ENCODE data around the gene ARHGEF5. TPM values are rescaled to one million over a fixed set of nuclear protein-coding genes. Genes with fewer than 3 reads are reported as not detected.

ARHGEF5 gene
- total and polyA plus RNA-seq, 9 of the 15 experiments (the other 6 are each of a cell fraction or from before 2014, with no cell fraction given) = 0.03 to 0.49 (median 0.10) TPM; not detected in 1

GRCh38 chr7:144407266-144407931, 52.2 kb downstream of the ARHGEF5 start:
- Histone ChIP-seq H3K9ac (ENCODE audit: insufficient read depth in 1 of 2, low read depth in 2 of 2, low read length in 2 of 2) (no peak overlapping the region), H3K4me2 (ENCODE audit: insufficient read depth, low read length) (no peak overlapping the region), H3K36me3 (ENCODE audit: control insufficient read depth, insufficient read depth, low read length) (no peaks in the 10 kb centered on the region), H3K79me2 (ENCODE audit: control insufficient read depth, insufficient read depth, low read length) (no peaks in the 10 kb centered on the region), H3K4me3 (no peak overlapping the region), H2AFZ (ENCODE audit: low read depth, low read length) (no peak overlapping the region), H3K9me3 (replicated peaks; ENCODE audit: control insufficient read depth, insufficient read depth, low read depth, low read length) (no peaks in the 10 kb centered on the region), H3K4me1 (replicated peaks in 1 of 2; ENCODE audit: control insufficient read depth in 2 of 2, insufficient read depth in 2 of 2, low read length in 2 of 2) (no peaks in the 10 kb centered on the region), H3K9me1 (ENCODE audit: control insufficient read depth, insufficient read depth, low read length) (no peaks in the 10 kb centered on the region), H3K27ac (ENCODE audit: extremely low read depth, low read depth, low read length) (no peak overlapping the region), H3K27me3 (ENCODE audit: control insufficient read depth in 2 of 2, insufficient read depth in 2 of 2, low read length in 2 of 2) (peaks cover 15 to 18% of the 10 kb centered on the region in 2 experiments; a peak in 4 of 5 replicates), H4K20me1 (replicated peaks; ENCODE audit: control insufficient read depth, insufficient read depth, low read length) (no peaks in the 10 kb centered on the region)
- under 1% methylated on average over 12 of the region's 12 CpGs for WGBS (ENCODE audit: insufficient coverage, low coverage, missing lambda C conversion rate)
- ATAC-seq = no peak
- in situ Hi-C loops (cut with MboI) (no loop called here), intact Hi-C loops (cut with micrococcal nuclease) (loop anchor here (10.0 kb wide), 1 partner anchor 503 kb away; the partner anchor contains the start of gene TCAF1)
- no peak for FAIRE-seq
- no peak for TF ChIP-seq E2F3 (CRISPR knock-in tag; IDR thresholded peaks at IDR 0.05)
- TF ChIP-seq, protein P1, sequence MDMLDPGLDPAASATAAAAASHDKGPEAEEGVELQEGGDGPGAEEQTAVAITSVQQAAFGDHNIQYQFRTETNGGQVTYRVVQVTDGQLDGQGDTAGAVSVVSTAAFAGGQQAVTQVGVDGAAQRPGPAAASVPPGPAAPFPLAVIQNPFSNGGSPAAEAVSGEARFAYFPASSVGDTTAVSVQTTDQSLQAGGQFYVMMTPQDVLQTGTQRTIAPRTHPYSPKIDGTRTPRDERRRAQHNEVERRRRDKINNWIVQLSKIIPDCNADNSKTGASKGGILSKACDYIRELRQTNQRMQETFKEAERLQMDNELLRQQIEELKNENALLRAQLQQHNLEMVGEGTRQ (CRISPR knock-in tag; IDR thresholded peaks at IDR 0.05) = peak; percentile 12; the same call in 1 of the 2 replicates
- CTCF ChIA-PET (ENCODE audit: low intra/inter-chr PET ratio) = no interaction called here
- BruUV-seq (replicated peaks) = no TSS peak
- POLR2A ChIA-PET = interaction anchor here (0.6 kb wide), 1 partner anchor 1349 kb away, joined by 4 read pairs; no protein-coding TSS in a partner anchor
- no peak for DNase-seq (ENCODE audit: extremely low read depth in 1 of 4, low spot score in 3 of 4)

DNA sequence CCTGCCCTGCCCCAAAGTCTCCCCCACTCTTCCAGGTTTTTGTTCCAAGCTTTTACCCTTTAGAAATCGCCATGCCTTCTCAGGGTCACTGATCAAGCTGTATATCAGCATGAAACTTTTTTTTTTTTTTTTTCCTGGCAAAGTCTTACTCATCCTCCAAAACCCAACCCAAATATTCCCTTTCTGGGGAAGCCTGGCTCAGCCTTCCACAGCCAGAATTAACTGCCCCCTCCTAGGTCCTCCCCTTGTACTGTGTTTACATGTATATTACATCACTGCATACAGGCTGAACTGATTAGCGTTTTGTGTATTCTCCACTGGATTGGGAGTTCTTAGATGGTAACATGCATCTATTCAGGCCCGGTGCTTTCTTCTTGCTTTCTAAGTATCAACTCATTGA, 52.9 kb downstream of the ARHGEF5 start:
- H3K9ac ChIP-seq (ENCODE audit: insufficient read depth in 1 of 2, low read depth in 2 of 2, low read length in 2 of 2) = no peak overlapping the region
- intact Hi-C loops (cut with micrococcal nuclease) (loop anchor here (10.0 kb wide), 1 partner anchor 503 kb away; the partner anchor contains the start of gene TCAF1), in situ Hi-C loops (cut with MboI) (no loop called here)
- BruUV-seq (replicated peaks) = no TSS peak
- ATAC-seq (no peak), DNase-seq (ENCODE audit: extremely low read depth in 1 of 4, low spot score in 3 of 4) (no peak), FAIRE-seq (no peak)
- ChIA-PET POLR2A (no interaction called here), CTCF (ENCODE audit: low intra/inter-chr PET ratio) (no interaction called here)
- no peaks in the 10 kb centered on the region for H3K9me1 ChIP-seq (ENCODE audit: control insufficient read depth, insufficient read depth, low read length)
- peaks cover 13% of the 10 kb centered on the region in 2 experiments; a peak in 4 of 5 replicates for H3K27me3 ChIP-seq (ENCODE audit: control insufficient read depth in 2 of 2, insufficient read depth in 2 of 2, low read length in 2 of 2)
- no peaks in the 10 kb centered on the region for H3K4me1 ChIP-seq (replicated peaks in 1 of 2; ENCODE audit: control insufficient read depth in 2 of 2, insufficient read depth in 2 of 2, low read length in 2 of 2)
- H3K9me3 ChIP-seq (replicated peaks; ENCODE audit: control insufficient read depth, insufficient read depth, low read depth, low read length) = no peaks in the 10 kb centered on the region
- H3K4me2 ChIP-seq (ENCODE audit: insufficient read depth, low read length) = no peak overlapping the region
- TF ChIP-seq SETDB1 (IDR thresholded peaks at IDR 0.05; ENCODE audit: low read length) = no peak
- no peak for TF ChIP-seq CEBPG (CRISPR knock-in tag; IDR thresholded peaks at IDR 0.05)
- TF ChIP-seq CEBPG (tag; conservative IDR thresholded peaks at IDR 0.05 in 1 of 2, IDR thresholded peaks at IDR 0.05 in 1 of 2) = 0 out of 4 replicates have a peak, but pooled peaks of 1 of the 2 experiments have one; percentile 16
- TF ChIP-seq, protein P2, sequence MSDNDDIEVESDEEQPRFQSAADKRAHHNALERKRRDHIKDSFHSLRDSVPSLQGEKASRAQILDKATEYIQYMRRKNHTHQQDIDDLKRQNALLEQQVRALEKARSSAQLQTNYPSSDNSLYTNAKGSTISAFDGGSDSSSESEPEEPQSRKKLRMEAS (CRISPR knock-in tag; IDR thresholded peaks at IDR 0.05) = no peak
- no peak for TF ChIP-seq PURB (CRISPR knock-in tag; IDR thresholded peaks at IDR 0.05; ENCODE audit: low read depth)
- TF ChIP-seq ZNF436 (CRISPR knock-in tag; IDR thresholded peaks at IDR 0.05) = no peak
- TF ChIP-seq MXI1 (IDR thresholded peaks at IDR 0.05; ENCODE audit: low read depth, low read length) = no peak
- H2AFZ ChIP-seq (ENCODE audit: low read depth, low read length) = no peak overlapping the region
- no peaks in the 10 kb centered on the region for H3K36me3 ChIP-seq (ENCODE audit: control insufficient read depth, insufficient read depth, low read length)
- WGBS (ENCODE audit: insufficient coverage, low coverage, missing lambda C conversion rate) = 1% methylated on average over 3 of the region's 3 CpGs
- no peaks in the 10 kb centered on the region for H4K20me1 ChIP-seq (replicated peaks; ENCODE audit: control insufficient read depth, insufficient read depth, low read length)
- no peaks in the 10 kb centered on the region for H3K79me2 ChIP-seq (ENCODE audit: control insufficient read depth, insufficient read depth, low read length)
- H3K27ac ChIP-seq (ENCODE audit: extremely low read depth, low read depth, low read length) = no peak overlapping the region
- H3K4me3 ChIP-seq = no peak overlapping the region
